Panc1 (cell line): ENCODE data around the gene QKI.

Source experiments
- CTCF ChIP-seq: fragments of 450-650 bp; IDR thresholded peaks from 2 replicates; pipeline ENCODE4 v1.5.1; 2017; ENCODE audit warnings: mild to moderate bottlenecking
- POLR2AphosphoS5 ChIP-seq: IDR thresholded peaks from 2 replicates; pipeline ENCODE4 v1.6.1; 2012; ENCODE audit warnings: mild to moderate bottlenecking, low read depth, low read length, moderate library complexity
- REST ChIP-seq, 2 experiments: IDR thresholded peaks; 2 replicates each; pipeline ENCODE4 v1.6.1; 2011 to 2012; ENCODE audit warnings: low read depth in 2 of 2, control low read depth in 1 of 2, low read length in 1 of 2, mild to moderate bottlenecking in 1 of 2, moderate library complexity in 1 of 2; ENCODE audit not compliant: insufficient read depth in 1 of 2

GRCh38 chr6:163394659-163395058 lies 19.9 kb upstream of the QKI start:
- TF ChIP-seq POLR2AphosphoS5, result no peak
- no peak for TF ChIP-seq CTCF
- no peak for TF ChIP-seq REST (IDR thresholded peaks at IDR 0.05; ENCODE audit: insufficient read depth in 1 of 2, low read depth in 2 of 2, low read length in 1 of 2)
